WI38 (cell line): Measurements from ENCODE around the gene ARRDC3.
"Not testable (repeated sequence)": the region's sequence is repeated elsewhere in the genome, so short reads cannot be mapped to it uniquely, and the experiment has no call there.

ENCODE experiments used
- H3K4me3 ChIP-seq: 2 replicates; pipeline ENCODE4 v1.5.1; 2011; ENCODE audit warnings: low read depth, mild to moderate bottlenecking, control low read depth, low read length
- CTCF ChIP-seq: IDR thresholded peaks from 2 replicates; pipeline ENCODE4 v1.5.1; 2012; ENCODE audit warnings: low read depth, mild to moderate bottlenecking, control low read depth, low read length

The ARRDC3 gene

GRCh38 chr5:91357806-91358205 lies 25.3 kb downstream of the ARRDC3 start:
- TF ChIP-seq CTCF, result no peak
- H3K4me3 ChIP-seq, result no peak overlapping the region

- TF ChIP-seq CTCF, result no peak
- no peak overlapping the region for H3K4me3 ChIP-seq
Measured at GRCh38 chr5:91357012-91357634, 26.0 kb downstream of the ARRDC3 start.

GRCh38 chr5:91354867-91355266 lies 28.2 kb downstream of the ARRDC3 start:
- H3K4me3 ChIP-seq, result not testable (repeated sequence)

GRCh38 chr5:91352831-91353695 lies 30.1 kb downstream of the ARRDC3 start:
- no peak overlapping the region for H3K4me3 ChIP-seq
- TF ChIP-seq CTCF, result no peak

GRCh38 chr5:91345461-91345860 lies 37.7 kb downstream of the ARRDC3 start:
- TF ChIP-seq CTCF, result no peak
- H3K4me3 ChIP-seq, result no peak overlapping the region

- not testable (repeated sequence) for H3K4me3 ChIP-seq
Measured at GRCh38 chr5:91344661-91345200, 38.4 kb downstream of the ARRDC3 start.

- no peak overlapping the region for H3K4me3 ChIP-seq
- TF ChIP-seq CTCF, result no peak
Measured at GRCh38 chr5:91343916-91344315, 39.2 kb downstream of the ARRDC3 start.

- not testable (repeated sequence) for H3K4me3 ChIP-seq
Measured at GRCh38 chr5:91342931-91343330, 40.2 kb downstream of the ARRDC3 start.
